Measurements from ENCODE around the gene DNAI2. TPM values are rescaled to one million over a fixed set of nuclear protein-coding genes. Genes with fewer than 3 reads are reported as not detected.
A peak's percentile ranks its signal among the peaks of the same experiment; 100 is the strongest.

Gene DNAI2
- total and polyA plus RNA-seq, 9 of the 15 experiments (the other 6 are each of a cell fraction or from before 2014, with no cell fraction given): not detected

GRCh38 chr17:74296548-74296936, 22.5 kb downstream of the DNAI2 start (continued):
- TF ChIP-seq, protein P1, sequence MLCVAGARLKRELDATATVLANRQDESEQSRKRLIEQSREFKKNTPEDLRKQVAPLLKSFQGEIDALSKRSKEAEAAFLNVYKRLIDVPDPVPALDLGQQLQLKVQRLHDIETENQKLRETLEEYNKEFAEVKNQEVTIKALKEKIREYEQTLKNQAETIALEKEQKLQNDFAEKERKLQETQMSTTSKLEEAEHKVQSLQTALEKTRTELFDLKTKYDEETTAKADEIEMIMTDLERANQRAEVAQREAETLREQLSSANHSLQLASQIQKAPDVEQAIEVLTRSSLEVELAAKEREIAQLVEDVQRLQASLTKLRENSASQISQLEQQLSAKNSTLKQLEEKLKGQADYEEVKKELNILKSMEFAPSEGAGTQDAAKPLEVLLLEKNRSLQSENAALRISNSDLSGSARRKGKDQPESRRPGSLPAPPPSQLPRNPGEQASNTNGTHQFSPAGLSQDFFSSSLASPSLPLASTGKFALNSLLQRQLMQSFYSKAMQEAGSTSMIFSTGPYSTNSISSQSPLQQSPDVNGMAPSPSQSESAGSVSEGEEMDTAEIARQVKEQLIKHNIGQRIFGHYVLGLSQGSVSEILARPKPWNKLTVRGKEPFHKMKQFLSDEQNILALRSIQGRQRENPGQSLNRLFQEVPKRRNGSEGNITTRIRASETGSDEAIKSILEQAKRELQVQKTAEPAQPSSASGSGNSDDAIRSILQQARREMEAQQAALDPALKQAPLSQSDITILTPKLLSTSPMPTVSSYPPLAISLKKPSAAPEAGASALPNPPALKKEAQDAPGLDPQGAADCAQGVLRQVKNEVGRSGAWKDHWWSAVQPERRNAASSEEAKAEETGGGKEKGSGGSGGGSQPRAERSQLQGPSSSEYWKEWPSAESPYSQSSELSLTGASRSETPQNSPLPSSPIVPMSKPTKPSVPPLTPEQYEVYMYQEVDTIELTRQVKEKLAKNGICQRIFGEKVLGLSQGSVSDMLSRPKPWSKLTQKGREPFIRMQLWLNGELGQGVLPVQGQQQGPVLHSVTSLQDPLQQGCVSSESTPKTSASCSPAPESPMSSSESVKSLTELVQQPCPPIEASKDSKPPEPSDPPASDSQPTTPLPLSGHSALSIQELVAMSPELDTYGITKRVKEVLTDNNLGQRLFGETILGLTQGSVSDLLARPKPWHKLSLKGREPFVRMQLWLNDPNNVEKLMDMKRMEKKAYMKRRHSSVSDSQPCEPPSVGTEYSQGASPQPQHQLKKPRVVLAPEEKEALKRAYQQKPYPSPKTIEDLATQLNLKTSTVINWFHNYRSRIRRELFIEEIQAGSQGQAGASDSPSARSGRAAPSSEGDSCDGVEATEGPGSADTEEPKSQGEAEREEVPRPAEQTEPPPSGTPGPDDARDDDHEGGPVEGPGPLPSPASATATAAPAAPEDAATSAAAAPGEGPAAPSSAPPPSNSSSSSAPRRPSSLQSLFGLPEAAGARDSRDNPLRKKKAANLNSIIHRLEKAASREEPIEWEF (CRISPR knock-in tag; IDR thresholded peaks at IDR 0.05): no peak
- no peak for TF ChIP-seq NELFE (IDR thresholded peaks at IDR 0.05; ENCODE audit: insufficient read depth, insufficient read length)
- TF ChIP-seq ZNF282 (CRISPR knock-in tag; IDR thresholded peaks at IDR 0.05): no peak
- TF ChIP-seq, protein P2, sequence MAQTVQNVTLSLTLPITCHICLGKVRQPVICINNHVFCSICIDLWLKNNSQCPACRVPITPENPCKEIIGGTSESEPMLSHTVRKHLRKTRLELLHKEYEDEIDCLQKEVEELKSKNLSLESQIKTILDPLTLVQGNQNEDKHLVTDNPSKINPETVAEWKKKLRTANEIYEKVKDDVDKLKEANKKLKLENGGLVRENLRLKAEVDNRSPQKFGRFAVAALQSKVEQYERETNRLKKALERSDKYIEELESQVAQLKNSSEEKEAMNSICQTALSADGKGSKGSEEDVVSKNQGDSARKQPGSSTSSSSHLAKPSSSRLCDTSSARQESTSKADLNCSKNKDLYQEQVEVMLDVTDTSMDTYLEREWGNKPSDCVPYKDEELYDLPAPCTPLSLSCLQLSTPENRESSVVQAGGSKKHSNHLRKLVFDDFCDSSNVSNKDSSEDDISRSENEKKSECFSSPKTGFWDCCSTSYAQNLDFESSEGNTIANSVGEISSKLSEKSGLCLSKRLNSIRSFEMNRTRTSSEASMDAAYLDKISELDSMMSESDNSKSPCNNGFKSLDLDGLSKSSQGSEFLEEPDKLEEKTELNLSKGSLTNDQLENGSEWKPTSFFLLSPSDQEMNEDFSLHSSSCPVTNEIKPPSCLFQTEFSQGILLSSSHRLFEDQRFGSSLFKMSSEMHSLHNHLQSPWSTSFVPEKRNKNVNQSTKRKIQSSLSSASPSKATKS (CRISPR knock-in tag; IDR thresholded peaks at IDR 0.05): no peak
- no peak for TF ChIP-seq HDGF (IDR thresholded peaks at IDR 0.05)
- TF ChIP-seq USF2 (CRISPR knock-in tag; IDR thresholded peaks at IDR 0.05): no peak
- TF ChIP-seq KAT2B (IDR thresholded peaks at IDR 0.05; ENCODE audit: low read depth, low read length): no peak
- TF ChIP-seq PKNOX1 (IDR thresholded peaks at IDR 0.05): peak; percentile 56
- TF ChIP-seq CREM (IDR thresholded peaks at IDR 0.05; ENCODE audit: low read depth): peak; percentile 64
- TF ChIP-seq, protein P3, sequence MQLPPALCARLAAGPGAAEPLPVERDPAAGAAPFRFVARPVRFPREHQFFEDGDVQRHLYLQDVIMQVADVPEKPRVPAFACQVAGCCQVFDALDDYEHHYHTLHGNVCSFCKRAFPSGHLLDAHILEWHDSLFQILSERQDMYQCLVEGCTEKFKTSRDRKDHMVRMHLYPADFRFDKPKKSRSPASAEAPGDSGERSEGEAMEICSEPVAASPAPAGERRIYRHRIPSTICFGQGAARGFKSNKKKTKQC (CRISPR knock-in tag; IDR thresholded peaks at IDR 0.05): 0 out of 2 replicates have a peak, but pooled peaks have one; percentile 42
- TF ChIP-seq TARDBP (IDR thresholded peaks at IDR 0.05): no peak
- TF ChIP-seq HLTF (IDR thresholded peaks at IDR 0.05): no peak
- TF ChIP-seq HDAC2 (IDR thresholded peaks at IDR 0.05): 0 out of 2 replicates have a peak, but pooled peaks have one; percentile 16
- TF ChIP-seq TOE1 (IDR thresholded peaks at IDR 0.05; ENCODE audit: borderline replicate concordance): 0 out of 2 replicates have a peak, but pooled peaks have one; percentile 33
- TF ChIP-seq TOE1 (CRISPR knock-in tag; IDR thresholded peaks at IDR 0.05; ENCODE audit: borderline replicate concordance, low read depth): no peak
- TF ChIP-seq, protein P4, sequence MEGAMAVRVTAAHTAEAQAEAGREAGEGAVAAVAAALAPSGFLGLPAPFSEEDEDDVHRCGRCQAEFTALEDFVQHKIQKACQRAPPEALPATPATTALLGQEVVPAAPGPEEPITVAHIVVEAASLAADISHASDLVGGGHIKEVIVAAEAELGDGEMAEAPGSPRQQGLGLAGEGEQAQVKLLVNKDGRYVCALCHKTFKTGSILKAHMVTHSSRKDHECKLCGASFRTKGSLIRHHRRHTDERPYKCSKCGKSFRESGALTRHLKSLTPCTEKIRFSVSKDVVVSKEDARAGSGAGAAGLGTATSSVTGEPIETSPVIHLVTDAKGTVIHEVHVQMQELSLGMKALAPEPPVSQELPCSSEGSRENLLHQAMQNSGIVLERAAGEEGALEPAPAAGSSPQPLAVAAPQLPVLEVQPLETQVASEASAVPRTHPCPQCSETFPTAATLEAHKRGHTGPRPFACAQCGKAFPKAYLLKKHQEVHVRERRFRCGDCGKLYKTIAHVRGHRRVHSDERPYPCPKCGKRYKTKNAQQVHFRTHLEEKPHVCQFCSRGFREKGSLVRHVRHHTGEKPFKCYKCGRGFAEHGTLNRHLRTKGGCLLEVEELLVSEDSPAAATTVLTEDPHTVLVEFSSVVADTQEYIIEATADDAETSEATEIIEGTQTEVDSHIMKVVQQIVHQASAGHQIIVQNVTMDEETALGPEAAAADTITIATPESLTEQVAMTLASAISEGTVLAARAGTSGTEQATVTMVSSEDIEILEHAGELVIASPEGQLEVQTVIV (CRISPR knock-in tag; IDR thresholded peaks at IDR 0.05; ENCODE audit: borderline replicate concordance): no peak

Measured in K562 (cell line).